ENCODE measurements around the gene PPP1R9B. TPM values are rescaled to one million over a fixed set of nuclear protein-coding genes. Genes with fewer than 3 reads are reported as not detected.

Gene PPP1R9B
- total RNA-seq, 1 donor from 2014 or later: 176 TPM

DNA sequence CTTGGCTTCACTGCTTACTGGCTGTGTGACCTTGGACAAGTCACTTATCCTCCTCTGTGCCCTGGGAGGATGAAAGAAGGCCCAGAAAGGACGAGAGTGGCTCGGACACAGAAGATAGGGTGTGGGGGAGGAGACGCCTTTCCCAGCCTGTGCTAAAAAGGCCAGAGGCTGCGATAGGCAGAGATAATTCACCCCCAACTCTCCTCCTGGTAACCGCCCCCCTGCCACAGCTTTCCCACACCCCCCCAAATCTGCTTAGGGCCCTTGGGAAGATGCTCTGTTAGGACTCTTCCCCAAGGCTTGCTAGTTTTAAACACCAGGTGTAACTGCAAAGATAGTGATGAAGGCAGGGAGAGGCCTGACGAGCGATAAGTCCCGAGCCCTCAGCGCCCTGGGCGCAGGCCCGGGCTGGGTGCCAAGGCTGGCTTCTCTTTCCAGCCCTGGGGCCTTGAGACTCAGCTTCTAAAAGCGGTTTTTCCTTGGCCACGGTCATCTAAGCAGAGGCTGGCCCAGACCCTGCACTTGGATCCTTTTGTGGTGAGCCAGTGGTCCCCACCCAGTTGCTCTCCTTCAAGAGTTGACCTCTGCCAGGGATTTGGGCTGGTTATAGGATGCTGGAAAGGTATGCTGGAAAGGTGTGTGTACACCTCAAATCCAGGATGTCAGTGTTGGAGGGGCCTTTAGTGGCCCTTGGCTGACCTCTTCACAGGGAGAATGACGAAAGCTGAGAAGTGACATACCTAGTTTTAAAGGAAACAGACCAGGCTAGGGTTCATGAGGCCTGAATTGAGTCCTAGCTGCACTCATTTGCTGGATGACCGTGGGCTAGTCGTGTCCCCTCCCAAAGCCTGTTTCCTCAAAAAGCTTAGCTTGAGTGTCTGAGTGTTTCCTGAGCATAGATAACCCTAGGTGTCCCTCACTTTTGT, 3.4 kb upstream of the PPP1R9B start:
- Mint-ChIP-seq H3K36me3 (ENCODE audit: unreplicated experiment) (peaks cover 2% of the 10 kb centered on the region), H3K4me1 (ENCODE audit: unreplicated experiment) (peaks cover 10% of the 10 kb centered on the region), H3K27me3 (ENCODE audit: unreplicated experiment) (no peaks in the 10 kb centered on the region), H3K4me3 (ENCODE audit: unreplicated experiment) (no peak overlapping the region), H3K27ac (ENCODE audit: unreplicated experiment) (no peak overlapping the region), H3K9me3 (ENCODE audit: unreplicated experiment) (no peaks in the 10 kb centered on the region)
- TF ChIP-seq, protein P1, sequence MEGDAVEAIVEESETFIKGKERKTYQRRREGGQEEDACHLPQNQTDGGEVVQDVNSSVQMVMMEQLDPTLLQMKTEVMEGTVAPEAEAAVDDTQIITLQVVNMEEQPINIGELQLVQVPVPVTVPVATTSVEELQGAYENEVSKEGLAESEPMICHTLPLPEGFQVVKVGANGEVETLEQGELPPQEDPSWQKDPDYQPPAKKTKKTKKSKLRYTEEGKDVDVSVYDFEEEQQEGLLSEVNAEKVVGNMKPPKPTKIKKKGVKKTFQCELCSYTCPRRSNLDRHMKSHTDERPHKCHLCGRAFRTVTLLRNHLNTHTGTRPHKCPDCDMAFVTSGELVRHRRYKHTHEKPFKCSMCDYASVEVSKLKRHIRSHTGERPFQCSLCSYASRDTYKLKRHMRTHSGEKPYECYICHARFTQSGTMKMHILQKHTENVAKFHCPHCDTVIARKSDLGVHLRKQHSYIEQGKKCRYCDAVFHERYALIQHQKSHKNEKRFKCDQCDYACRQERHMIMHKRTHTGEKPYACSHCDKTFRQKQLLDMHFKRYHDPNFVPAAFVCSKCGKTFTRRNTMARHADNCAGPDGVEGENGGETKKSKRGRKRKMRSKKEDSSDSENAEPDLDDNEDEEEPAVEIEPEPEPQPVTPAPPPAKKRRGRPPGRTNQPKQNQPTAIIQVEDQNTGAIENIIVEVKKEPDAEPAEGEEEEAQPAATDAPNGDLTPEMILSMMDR (IDR thresholded peaks at IDR 0.05): no peak
- DNase-seq (ENCODE audit: extremely low spot score, unreplicated experiment): no peak

DNA sequence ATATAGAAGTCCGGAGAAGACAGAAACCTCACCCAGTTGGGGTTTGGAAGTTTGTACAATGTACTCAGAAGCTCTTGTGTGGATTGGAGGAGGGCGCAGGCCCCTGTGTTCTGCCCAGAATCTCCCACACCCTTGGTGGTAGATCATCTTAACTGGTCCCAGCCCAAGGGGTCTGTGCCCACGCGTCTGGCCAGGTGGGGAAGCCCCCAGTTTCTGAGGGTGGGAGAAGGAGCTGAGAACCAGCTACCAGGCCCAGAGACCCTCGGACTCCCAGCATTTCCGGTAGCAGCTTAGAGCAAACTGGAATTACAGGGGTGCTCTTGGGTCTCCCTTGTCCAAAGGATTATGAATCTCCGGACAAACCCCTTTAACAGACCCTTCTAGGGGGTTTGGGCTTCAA, 2.3 kb upstream of the PPP1R9B start:
- Mint-ChIP-seq H3K27me3 (ENCODE audit: unreplicated experiment) (no peaks in the 10 kb centered on the region), H3K27ac (ENCODE audit: unreplicated experiment) (peak overlapping the region; percentile 95), H3K36me3 (ENCODE audit: unreplicated experiment) (peaks cover 2% of the 10 kb centered on the region), H3K4me3 (ENCODE audit: unreplicated experiment) (peak overlapping the region; percentile 90), H3K4me1 (ENCODE audit: unreplicated experiment) (peaks cover 15% of the 10 kb centered on the region), H3K9me3 (ENCODE audit: unreplicated experiment) (no peaks in the 10 kb centered on the region)
- no peak for DNase-seq (ENCODE audit: extremely low spot score, unreplicated experiment)
- TF ChIP-seq, protein P1 (IDR thresholded peaks at IDR 0.05): no peak

DNA sequence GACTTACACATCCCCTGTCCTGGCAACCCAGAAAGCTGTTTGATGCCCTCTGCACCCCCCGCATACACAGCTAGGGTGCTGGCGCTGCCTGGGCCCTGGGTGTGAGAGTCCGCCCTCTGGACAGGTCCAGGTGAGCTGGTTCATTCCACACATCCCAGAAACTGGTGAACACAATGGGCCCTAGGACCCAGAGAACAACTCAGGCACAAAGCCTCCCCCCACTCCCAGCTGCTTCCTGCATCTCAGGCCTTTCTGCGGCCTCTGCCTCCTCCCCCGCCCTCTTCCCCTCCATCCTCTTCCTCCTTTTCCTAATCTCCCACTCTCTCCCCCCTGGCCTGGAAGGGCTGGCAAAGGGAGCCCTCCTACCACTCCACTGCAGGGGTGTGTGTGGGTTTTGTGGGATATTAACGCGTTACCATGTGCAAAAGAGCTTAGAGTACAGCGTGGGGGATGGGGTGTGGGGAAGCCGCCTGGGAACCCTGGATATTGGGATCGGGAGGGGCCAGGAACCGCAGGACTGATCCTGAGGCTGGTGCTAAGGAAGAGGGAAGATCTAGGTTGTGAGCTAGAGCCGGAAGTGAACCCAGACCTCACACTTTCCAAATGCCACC, 1.6 kb upstream of the PPP1R9B start:
- peak overlapping the region; percentile 95 for H3K27ac Mint-ChIP-seq (ENCODE audit: unreplicated experiment)
- H3K27me3 Mint-ChIP-seq (ENCODE audit: unreplicated experiment): no peaks in the 10 kb centered on the region
- TF ChIP-seq, protein P1 (IDR thresholded peaks at IDR 0.05): no peak
- H3K36me3 Mint-ChIP-seq (ENCODE audit: unreplicated experiment): peaks cover 5% of the 10 kb centered on the region
- peak overlapping the region; percentile 90 for H3K4me3 Mint-ChIP-seq (ENCODE audit: unreplicated experiment)
- no peaks in the 10 kb centered on the region for H3K9me3 Mint-ChIP-seq (ENCODE audit: unreplicated experiment)
- DNase-seq (ENCODE audit: extremely low spot score, unreplicated experiment): no peak
- H3K4me1 Mint-ChIP-seq (ENCODE audit: unreplicated experiment): peaks cover 22% of the 10 kb centered on the region

DNA sequence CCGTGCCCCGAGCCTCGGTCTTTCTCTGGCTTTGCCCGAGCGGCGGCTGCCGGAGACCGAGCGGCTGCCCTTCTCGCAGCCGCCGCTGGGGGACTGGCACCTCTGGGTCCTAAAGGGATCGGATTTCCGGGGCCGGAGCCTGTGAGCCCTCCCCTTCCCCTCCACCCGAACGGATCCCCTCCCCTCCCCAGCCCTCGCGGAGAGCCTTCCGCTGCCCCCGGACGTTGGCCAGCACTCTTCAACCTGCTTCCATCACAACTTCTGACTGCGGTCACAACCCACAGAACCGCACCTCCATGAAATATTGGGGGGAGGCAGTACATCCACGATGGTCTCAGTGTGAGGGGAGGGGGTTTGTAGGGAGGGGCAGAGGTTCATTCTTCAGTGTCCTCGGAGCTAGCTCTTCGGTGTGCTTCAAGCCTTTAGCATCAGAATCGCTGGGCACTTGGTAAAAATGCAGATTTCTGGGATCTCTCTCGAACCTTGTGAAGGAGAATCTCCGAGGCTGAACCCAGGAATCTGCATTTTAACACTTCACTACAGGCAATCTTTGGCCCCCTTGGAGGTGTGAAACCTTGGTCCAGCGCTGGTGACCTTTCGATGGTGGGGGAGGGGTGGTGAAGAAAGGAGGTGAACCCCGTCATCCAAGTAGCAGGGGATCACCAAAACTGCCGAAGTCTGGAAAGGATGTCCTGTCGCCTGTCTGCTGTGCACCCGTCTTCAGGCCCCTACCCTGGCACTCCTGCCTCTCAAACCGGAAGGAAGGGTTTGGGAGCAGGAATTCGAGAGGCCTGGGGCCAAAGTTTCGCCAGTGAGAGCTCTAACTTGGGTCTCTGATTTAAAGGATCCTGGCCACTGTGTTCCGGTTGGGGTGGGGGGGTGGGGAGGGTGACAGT, 812 bp upstream of the PPP1R9B start:
- DNase-seq (ENCODE audit: extremely low spot score, unreplicated experiment): peak; percentile 95

More for the DNA sequence above, 812 bp upstream of the PPP1R9B start:
- no peaks in the 10 kb centered on the region for H3K9me3 Mint-ChIP-seq (ENCODE audit: unreplicated experiment)
- H3K36me3 Mint-ChIP-seq (ENCODE audit: unreplicated experiment): peaks cover 8% of the 10 kb centered on the region
- peak overlapping the region; percentile 90 for H3K4me3 Mint-ChIP-seq (ENCODE audit: unreplicated experiment)
- TF ChIP-seq, protein P1 (IDR thresholded peaks at IDR 0.05): peak; percentile 64
- no peaks in the 10 kb centered on the region for H3K27me3 Mint-ChIP-seq (ENCODE audit: unreplicated experiment)
- H3K27ac Mint-ChIP-seq (ENCODE audit: unreplicated experiment): peak overlapping the region; percentile 95
- H3K4me1 Mint-ChIP-seq (ENCODE audit: unreplicated experiment): peaks cover 30% of the 10 kb centered on the region

All from osteocyte (in vitro differentiated cells).